Body of pancreas (tissue), 4 donors: Measurements from ENCODE around the gene PCNX1. TPM values are rescaled to one million over a fixed set of nuclear protein-coding genes. Genes with fewer than 3 reads are reported as not detected.

Source experiments
- ATAC-seq: fragments of 150-250 bp; one replicate; pipeline ENCODE4 v1.9.1; 2016
- DNase-seq, 4 donors: peaks; one replicate each; pipeline ENCODE4 v3.0.0-alpha.2; 2019
- H3K27ac ChIP-seq, 4 donors: fragments of 200-600 bp; sonication (generic); 1 replicate in 3 of 4; 2 replicates in 1 of 4; pipeline versions ENCODE4 v1.5.1 to v1.6.1; 2016 to 2019; ENCODE audit warnings: mild to moderate bottlenecking in 1 of 4, mixed read lengths in 1 of 4, moderate library complexity in 1 of 4
- H3K27me3 ChIP-seq, 2 donors: fragments of 200-600 bp; sonication (generic); one replicate each; pipeline ENCODE4 v1.6.0; 2016; ENCODE audit warnings: mild to moderate bottlenecking in 1 of 2
- H3K36me3 ChIP-seq, 2 donors: fragments of 200-600 bp; sonication (generic); replicated peaks in 1 of 2; 2 replicates each; pipeline ENCODE4 v1.5.1; 2016; ENCODE audit warnings: low read depth in 2 of 2; ENCODE audit not compliant: insufficient read depth in 1 of 2
- H3K4me1 ChIP-seq: fragments of 200-600 bp; sonication (generic); one replicate; pipeline ENCODE4 v1.6.0; 2016
- H3K4me3 ChIP-seq, 2 donors: fragments of 200-600 bp; sonication (generic); 1 replicate in 1 of 2; 2 replicates in 1 of 2; pipeline ENCODE4 v1.5.1; 2016 to 2019
- H3K9me3 ChIP-seq, 3 donors: fragments of 200-600 bp; sonication (generic); 1 replicate in 2 of 3; 2 replicates in 1 of 3; pipeline ENCODE4 v1.5.1; 2016
- POLR2A ChIP-seq, 3 donors: fragments of 450-650 bp; IDR thresholded peaks; one replicate each; pipeline ENCODE4 v1.6.1; 2016; ENCODE audit warnings: antibody characterized with exemption in 3 of 3, mild to moderate bottlenecking in 2 of 3
- WGBS, 2 donors: methylation state at CpG; one replicate each; pipeline ENCODE4 v1.1.5; 2017; 5-methylcytosine and 5-hydroxymethylcytosine counted together
- intact Hi-C: fragments of 100-400 bp; cut with DNase I; formaldehyde crosslinking; loops from one replicate; pipeline ENCODE4 v1.15.1; 2023
- total RNA-seq, 2 donors: library from RNA; depleted of rRNA; stranded (reverse); fragments of >200 nt; gene quantifications; one replicate each; pipeline ENCODE4 v1.1.0, GENCODE V29; 2016
- TF ChIP-seq, protein P1 (sequence below), 7 experiments: fragments of 450-650 bp in 4 of 7; fragments of 200-600 bp in 3 of 7; sonication (generic) in 3 of 7; IDR thresholded peaks; one replicate each; pipeline ENCODE4 v1.5.1; 2016 to 2019; ENCODE audit warnings: antibody characterized with exemption in 7 of 7

Gene PCNX1
- total RNA-seq, 2 donors from 2014 or later, result 25.4 to 94.3 TPM

DNA sequence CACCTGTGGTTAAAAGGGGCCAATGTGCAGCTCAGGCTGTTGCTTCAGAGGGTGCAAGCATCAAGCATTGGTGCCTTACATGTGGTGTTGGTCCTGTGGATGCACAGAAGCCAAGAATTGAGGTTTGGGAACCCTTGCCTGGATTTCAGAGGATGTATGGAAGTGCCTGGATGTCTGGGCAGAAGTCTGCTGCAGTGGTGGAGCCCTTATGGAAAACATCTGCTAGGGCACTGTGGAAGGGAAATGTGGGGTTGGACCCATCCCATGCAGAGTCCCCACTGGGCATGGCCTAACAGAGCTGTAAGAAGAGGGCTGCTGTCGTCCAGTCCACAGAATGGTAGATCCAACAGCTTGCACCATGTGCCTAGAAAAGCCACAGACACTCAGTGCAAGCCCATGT lies 36.6 kb downstream of the PCNX1 start:
- intact Hi-C loops, result no loop called here

DNA sequence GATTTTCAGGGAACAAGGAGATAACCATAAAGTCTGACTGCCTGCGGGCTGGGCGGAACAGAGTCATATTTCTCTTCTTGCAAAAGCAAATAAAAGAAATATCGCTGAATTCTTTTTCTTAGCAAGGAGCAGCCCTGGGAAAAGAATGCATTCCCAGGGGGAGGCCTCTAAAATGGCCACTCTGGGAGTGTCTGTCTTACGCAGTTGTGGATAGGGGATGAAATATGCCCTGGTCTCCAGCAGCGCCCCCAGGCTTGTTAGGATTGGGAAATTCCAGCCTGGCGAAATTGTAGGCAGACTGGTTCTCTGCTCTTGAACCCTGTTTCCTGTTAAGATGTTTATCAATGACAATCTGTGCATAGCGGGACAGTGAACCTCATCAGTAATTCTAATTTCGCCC lies 40.5 kb downstream of the PCNX1 start:
- TF ChIP-seq, protein P1, sequence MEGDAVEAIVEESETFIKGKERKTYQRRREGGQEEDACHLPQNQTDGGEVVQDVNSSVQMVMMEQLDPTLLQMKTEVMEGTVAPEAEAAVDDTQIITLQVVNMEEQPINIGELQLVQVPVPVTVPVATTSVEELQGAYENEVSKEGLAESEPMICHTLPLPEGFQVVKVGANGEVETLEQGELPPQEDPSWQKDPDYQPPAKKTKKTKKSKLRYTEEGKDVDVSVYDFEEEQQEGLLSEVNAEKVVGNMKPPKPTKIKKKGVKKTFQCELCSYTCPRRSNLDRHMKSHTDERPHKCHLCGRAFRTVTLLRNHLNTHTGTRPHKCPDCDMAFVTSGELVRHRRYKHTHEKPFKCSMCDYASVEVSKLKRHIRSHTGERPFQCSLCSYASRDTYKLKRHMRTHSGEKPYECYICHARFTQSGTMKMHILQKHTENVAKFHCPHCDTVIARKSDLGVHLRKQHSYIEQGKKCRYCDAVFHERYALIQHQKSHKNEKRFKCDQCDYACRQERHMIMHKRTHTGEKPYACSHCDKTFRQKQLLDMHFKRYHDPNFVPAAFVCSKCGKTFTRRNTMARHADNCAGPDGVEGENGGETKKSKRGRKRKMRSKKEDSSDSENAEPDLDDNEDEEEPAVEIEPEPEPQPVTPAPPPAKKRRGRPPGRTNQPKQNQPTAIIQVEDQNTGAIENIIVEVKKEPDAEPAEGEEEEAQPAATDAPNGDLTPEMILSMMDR (IDR thresholded peaks at IDR 0.05), result no peak
- no peak for TF ChIP-seq POLR2A (IDR thresholded peaks at IDR 0.05)
- Histone ChIP-seq H3K4me3 (no peak overlapping the region), H3K27me3 (no peaks in the 10 kb centered on the region), H3K36me3 (no peaks in the 10 kb centered on the region), H3K9me3 (peaks cover 0 to 15% (median 0%) of the 10 kb centered on the region in 3 donors), H3K27ac (no peak overlapping the region), H3K4me1 (no peaks in the 10 kb centered on the region)
- intact Hi-C loops, result no loop called here
- ATAC-seq (no peak), DNase-seq (no peak)
- 95 to 98% methylated on average over 8 of the region's 8 CpGs for WGBS, 2 donors

More for the DNA sequence above, 36.6 kb downstream of the PCNX1 start:
- Histone ChIP-seq H3K4me3 (no peak overlapping the region), H3K36me3 (no peaks in the 10 kb centered on the region), H3K9me3 (peaks cover 0 to 15% (median 0%) of the 10 kb centered on the region in 3 donors), H3K4me1 (no peaks in the 10 kb centered on the region), H3K27me3 (no peaks in the 10 kb centered on the region), H3K27ac (no peak overlapping the region)
- DNase-seq (no peak), ATAC-seq (no peak)
- TF ChIP-seq, protein P1 (IDR thresholded peaks at IDR 0.05), result no peak
- TF ChIP-seq POLR2A (IDR thresholded peaks at IDR 0.05), result no peak
- WGBS, 2 donors, result 92 to 100% methylated on average over 1 of the region's 1 CpG

DNA sequence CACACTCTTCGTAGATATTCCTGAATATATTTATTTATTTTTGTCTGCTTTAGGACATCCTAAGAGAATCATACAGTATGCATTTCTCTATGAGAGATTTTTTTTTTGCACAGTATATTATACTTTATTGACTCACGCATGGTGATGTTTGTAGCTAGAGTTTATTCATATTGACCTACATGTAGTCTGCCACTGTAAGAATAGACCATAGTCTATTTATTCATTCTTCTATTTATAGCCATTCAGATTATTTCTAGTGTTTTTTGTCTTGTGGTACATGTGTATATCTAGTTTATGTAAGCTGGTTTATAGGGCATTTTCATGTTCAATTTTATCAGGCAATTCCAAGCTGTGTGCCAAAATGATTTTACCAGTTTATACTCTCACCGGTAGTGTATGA lies 45.2 kb downstream of the PCNX1 start:
- 79 to 86% methylated on average over 3 of the region's 3 CpGs for WGBS, 2 donors
- intact Hi-C loops, result no loop called here

DNA sequence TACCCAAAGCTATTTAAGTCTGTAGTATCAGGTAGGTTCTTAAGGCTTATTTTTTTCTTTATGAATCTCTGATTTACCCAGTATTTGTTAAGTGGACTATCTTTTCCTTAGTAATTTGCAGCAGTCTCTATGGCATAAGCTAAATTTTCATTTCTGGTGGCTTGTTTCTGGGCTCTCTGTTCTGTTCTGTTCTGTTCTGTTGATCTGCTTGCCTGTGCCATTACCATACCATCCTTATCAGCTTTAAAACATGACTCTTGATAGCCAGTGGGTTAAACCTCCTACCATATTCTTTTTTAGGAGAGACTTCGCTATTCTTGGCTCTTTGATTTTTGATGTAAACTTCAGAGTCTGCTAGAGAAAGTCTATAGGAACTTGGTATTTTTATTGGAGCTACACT lies 46.8 kb downstream of the PCNX1 start:
- Histone ChIP-seq H3K4me1 (no peaks in the 10 kb centered on the region), H3K9me3 (no peaks in the 10 kb centered on the region), H3K27ac (no peak overlapping the region), H3K27me3 (no peaks in the 10 kb centered on the region), H3K4me3 (no peak overlapping the region), H3K36me3 (no peaks in the 10 kb centered on the region)
- no peak for ATAC-seq
- intact Hi-C loops, result no loop called here
- DNase-seq, result no peak
- WGBS, 2 donors, result 86 to 91% methylated on average over 1 of the region's 1 CpG
- TF ChIP-seq, protein P1 (IDR thresholded peaks at IDR 0.05), result no peak
- no peak for TF ChIP-seq POLR2A (IDR thresholded peaks at IDR 0.05)

More for the DNA sequence above, 45.2 kb downstream of the PCNX1 start:
- no peaks in the 10 kb centered on the region for H3K9me3 ChIP-seq
- TF ChIP-seq, protein P1 (IDR thresholded peaks at IDR 0.05), result no peak
- no peak for TF ChIP-seq POLR2A (IDR thresholded peaks at IDR 0.05)
- no peak for DNase-seq
- H3K27me3 ChIP-seq, result no peaks in the 10 kb centered on the region
- H3K4me3 ChIP-seq, result no peak overlapping the region
- H3K27ac ChIP-seq, result no peak overlapping the region
- H3K36me3 ChIP-seq, result no peaks in the 10 kb centered on the region
- H3K4me1 ChIP-seq, result no peaks in the 10 kb centered on the region
- no peak for ATAC-seq
